ENCODE measurements around the gene ATP9A.

GRCh38 chr20:51660672-51661608, 107.2 kb downstream of the ATP9A start:
- TF ChIP-seq, protein P1, sequence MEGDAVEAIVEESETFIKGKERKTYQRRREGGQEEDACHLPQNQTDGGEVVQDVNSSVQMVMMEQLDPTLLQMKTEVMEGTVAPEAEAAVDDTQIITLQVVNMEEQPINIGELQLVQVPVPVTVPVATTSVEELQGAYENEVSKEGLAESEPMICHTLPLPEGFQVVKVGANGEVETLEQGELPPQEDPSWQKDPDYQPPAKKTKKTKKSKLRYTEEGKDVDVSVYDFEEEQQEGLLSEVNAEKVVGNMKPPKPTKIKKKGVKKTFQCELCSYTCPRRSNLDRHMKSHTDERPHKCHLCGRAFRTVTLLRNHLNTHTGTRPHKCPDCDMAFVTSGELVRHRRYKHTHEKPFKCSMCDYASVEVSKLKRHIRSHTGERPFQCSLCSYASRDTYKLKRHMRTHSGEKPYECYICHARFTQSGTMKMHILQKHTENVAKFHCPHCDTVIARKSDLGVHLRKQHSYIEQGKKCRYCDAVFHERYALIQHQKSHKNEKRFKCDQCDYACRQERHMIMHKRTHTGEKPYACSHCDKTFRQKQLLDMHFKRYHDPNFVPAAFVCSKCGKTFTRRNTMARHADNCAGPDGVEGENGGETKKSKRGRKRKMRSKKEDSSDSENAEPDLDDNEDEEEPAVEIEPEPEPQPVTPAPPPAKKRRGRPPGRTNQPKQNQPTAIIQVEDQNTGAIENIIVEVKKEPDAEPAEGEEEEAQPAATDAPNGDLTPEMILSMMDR (IDR thresholded peaks at IDR 0.05; ENCODE audit: low read length): no peak
- TF ChIP-seq EZH2 (IDR thresholded peaks at IDR 0.05; ENCODE audit: borderline replicate concordance, low read length): no peak
